ENCODE measurements around the gene ARHGEF25.
A peak's percentile ranks its signal among the peaks of the same experiment; 100 is the strongest.
"Not testable (repeated sequence)": the region's sequence is repeated elsewhere in the genome, so short reads cannot be mapped to it uniquely, and the experiment has no call there.

The ARHGEF25 gene

GRCh38 chr12:57586128-57586527, 25.1 kb upstream of the ARHGEF25 start:
- no peak for DNase-seq (ENCODE audit: low spot score)

GRCh38 chr12:57586832-57587429, 24.3 kb upstream of the ARHGEF25 start:
- no peak for DNase-seq (ENCODE audit: low spot score)

GRCh38 chr12:57588951-57589610, 22.2 kb upstream of the ARHGEF25 start:
- DNase-seq (ENCODE audit: low spot score), result not testable (repeated sequence)

- DNase-seq (ENCODE audit: low spot score), result no peak
Measured at GRCh38 chr12:57590479-57590863, 20.8 kb upstream of the ARHGEF25 start.

- DNase-seq (ENCODE audit: low spot score), result peak; percentile 89
Measured at GRCh38 chr12:57590864-57591781, 20.1 kb upstream of the ARHGEF25 start, which contains the start of gene PIP4K2C. Gene PIP4K2C, plus strand, starts transcription at chr12:57591192. Its CDS starts 98 bp downstream, at chr12:57591290.

DNA sequence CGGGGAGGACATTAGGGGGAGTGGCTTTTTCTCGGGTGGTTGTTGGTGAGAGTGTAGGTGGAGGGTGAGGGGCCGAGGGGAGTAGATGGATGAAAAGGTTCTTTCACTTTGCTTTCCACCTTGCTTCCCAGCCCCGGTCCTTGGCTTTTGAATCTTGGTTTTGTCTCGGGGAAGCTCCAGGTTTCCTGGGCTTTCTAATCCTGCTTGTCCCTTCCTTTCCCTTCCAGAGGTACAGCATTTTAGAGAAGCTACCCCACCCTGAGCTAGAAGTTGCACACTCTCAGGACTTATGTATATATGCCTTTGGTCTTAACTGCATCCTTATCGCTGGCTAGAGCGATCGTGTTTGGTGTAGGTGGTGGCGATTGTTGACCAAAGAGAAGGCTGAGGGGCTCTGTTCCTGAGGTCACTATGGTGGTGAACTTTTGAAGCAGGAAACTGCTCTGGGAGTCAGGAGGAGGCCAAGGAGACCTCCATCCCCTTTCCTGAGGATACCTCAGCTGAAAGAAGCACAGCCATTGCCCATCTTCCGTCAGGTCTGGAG, 19.4 kb upstream of the ARHGEF25 start:
- DNase-seq (ENCODE audit: low spot score), result peak; percentile 53

DNA sequence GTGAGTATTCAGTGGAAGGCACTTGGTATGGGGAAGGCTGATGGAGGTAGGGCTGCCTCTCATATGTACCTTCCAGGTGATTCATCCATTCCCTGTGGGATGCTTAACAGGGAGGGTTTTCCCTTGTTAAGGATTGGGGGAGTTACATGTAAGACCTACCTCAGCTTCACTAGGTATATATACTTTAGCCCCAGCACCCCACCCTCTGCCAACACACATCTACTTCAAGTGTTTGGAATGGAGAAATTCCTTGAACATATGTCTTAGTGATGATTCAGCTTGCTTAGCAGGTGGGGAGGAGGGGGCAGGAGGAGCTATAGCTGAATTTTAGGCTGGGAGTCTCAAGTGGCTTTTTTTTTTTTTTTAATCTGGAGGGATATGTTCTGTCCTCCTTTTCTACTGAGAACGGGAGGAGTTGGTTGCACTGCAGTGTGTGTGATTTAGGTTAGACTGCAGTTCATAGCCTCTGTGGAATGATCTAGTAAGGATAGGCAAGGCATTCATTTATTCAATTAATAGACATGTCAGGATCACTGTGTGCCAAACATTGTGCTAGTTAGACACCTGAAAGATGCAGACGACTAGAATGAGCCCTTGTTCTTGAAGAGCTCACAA, 18.6 kb upstream of the ARHGEF25 start:
- no peak for DNase-seq (ENCODE audit: low spot score)

GRCh38 chr12:57593187-57593586, 18.0 kb upstream of the ARHGEF25 start:
- no peak for DNase-seq (ENCODE audit: low spot score)

DNA sequence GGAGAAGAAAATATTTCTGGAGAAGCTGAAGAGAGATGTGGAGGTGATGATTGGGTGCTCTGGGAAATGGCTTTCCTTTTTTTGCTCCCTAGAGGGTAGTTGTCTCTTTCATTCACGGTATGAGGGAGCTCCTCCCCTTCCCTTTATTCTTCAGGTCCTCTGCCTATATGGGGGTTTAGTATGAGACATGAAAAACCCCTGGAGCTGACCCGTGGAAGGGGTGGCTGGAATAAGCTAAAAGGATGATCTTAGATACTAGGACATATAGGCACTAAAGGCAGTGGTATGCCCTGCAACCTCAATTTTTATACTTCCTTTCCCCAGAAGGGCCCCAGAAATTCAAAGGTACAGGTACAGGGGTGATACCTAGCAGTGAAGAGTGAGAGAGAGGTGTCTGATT, 10.8 kb upstream of the ARHGEF25 start:
- DNase-seq (ENCODE audit: low spot score), result no peak

DNA sequence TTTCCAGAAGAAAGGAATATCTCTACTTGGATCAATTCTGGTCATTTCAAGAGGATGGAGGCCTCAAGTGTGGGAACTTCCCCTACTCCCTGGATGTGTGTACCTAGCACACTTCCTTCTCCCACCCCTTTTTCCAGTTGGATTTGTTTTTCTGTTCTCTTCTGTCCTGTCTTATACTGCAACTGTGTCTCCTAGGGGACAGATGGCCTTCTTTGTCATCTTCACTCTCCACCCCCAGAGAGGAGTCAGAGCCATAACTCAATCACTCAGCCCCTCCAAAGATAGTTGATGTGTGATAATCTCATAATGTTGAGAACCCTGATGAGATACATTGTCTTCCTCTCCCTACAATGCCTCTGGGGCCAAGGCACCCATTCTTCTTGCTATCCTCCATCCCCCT, 8.7 kb upstream of the ARHGEF25 start:
- no peak for DNase-seq (ENCODE audit: low spot score)

DNA sequence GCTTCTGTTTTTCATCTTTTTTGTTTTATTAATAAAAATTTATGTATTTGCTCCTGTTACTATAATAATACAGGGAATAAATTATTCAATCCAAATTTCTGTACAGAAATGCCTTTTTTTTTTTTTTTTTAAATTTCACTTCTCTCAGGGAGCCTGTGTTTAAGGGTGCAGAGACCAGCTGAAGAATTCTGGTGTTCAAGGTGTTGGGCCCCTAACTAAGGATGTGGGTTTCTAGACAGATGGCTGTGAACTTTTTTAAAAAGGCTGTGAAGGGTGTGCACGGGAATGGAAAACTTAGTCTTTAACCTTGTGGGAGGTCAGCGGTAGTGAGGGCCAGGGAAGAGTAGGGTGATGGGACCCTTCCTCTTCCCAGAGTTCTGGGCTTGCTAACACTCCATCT, 7.9 kb upstream of the ARHGEF25 start:
- DNase-seq (ENCODE audit: low spot score), result no peak

- DNase-seq (ENCODE audit: low spot score), result no peak
Measured at GRCh38 chr12:57603815-57604453, 7.3 kb upstream of the ARHGEF25 start.

DNA sequence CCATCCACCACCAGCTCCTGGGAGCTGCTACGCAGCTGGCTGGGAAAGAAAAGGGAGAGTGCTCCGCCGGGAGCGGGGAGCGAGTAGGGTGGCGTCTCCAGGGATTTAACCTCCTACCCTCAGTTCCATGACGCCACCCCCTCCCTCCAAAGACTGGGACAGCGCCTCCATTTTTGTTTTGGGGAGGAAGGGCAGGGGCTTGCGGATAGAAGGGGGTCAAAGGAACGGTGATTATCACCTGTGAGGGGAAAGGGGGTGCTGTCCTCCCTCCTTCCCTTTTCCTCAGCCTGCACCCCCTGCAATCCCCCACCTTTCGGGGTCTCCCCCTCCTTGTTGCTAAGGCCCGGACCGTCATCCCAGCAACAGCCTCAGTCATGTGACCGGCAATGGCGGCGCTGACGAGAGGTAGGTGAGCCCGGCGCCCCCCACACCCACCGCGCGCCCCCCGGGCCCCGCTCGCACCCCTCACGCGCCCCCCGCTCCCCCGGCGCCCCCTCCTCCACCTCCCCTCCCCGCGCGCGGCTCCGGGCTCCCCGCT, 6.7 kb upstream of the ARHGEF25 start, which contains the start of gene DTX3:
TSS of gene DTX3 (plus strand) at position 371 of the 538 bp plus-strand sequence. CDS start 1,694 bp downstream, outside the sequence.
- DNase-seq (ENCODE audit: low spot score), result no peak

DNA sequence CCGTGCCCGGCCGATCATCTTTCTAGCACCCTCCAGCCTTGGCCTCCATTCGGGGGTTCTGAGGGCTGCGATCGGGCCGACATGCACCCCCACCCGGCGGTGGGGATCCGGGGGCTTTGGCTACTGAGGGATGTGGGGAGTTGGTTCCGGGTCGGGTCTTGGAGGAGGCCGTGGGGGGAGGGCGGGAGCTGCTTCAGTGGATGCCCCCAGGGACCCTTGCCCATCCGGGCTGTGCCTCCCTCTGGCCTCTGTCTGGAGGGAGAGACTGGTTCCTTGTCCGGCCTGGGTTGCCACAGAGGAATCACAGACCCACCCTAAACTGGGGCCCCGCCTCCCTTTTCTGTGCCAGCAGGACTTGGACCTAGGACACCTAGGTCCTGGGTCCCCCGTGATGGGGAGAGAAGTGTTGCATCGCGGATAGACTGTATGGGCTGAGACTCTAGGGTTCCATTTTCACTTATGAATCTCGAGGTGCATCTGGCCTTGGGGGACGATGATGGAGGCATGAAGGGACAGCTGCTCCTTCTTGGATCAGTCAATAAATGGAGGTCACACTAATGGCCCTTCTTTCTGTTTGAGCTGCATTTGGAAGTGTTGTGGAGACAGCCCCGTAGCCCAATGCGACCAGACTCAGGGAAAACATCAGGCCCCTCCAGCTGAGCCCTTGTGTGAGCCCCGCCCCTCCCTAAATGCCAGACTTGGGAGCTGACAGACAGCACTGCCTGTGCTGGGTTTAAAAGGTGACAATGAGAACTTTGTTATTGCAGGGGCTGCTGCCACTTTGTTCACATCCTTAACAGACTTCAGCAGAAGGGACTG, 6.0 kb upstream of the ARHGEF25 start:
- no peak for DNase-seq (ENCODE audit: low spot score)

- DNase-seq (ENCODE audit: low spot score), result no peak
Measured at GRCh38 chr12:57605811-57606311, 5.4 kb upstream of the ARHGEF25 start.

GRCh38 chr12:57606399-57606798, 4.8 kb upstream of the ARHGEF25 start:
- no peak for DNase-seq (ENCODE audit: low spot score)

DNA sequence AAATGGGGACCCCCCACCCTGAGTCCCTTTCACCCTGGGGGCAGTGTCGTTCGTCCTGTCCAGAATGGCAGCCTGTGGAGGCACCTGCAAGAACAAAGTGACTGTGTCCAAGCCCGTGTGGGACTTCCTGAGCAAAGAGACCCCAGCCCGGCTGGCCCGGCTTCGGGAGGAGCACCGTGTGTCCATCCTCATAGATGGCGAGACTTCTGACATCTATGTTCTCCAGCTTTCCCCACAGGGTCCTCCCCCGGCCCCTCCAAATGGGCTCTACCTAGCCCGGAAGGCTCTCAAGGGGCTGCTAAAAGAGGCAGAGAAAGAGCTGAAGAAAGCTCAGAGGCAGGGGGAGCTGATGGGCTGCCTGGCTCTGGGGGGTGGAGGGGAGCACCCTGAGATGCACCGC, 4.4 kb upstream of the ARHGEF25 start:
- DNase-seq (ENCODE audit: low spot score), result no peak

DNA sequence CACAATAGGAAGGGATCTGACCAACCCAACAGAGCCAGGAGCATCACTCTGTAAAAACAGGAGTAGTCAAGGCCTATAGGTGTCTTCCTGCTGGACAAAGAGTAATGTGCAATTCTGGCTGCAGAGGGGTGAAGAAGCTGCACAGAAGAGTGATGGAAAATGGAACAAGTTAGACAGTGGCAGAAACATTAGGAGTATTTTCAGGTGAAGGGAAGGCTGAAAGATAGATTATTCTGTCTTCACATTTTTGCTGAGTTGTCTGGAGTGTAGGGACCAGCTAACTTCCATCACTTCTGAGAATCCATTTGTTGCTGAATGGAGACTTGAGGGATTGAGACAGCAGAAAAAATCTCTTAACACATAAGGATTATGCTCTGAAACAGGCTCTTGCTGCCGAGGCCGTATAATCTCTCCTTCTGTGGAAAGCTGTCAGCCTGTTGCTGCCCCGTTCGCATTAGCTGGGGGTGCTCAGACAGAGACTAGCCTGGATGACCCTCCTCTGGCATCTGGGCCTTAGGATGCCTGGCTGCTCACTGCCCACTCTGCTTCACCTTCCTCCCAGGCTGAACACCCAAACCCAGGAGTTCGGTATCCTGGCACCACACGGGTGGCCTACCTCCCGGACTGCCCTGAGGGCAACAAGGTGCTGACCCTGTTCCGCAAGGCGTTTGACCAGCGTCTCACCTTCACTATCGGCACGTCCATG, 3.1 kb upstream of the ARHGEF25 start:
- DNase-seq (ENCODE audit: low spot score), result no peak

- no peak for DNase-seq (ENCODE audit: low spot score)
Measured at GRCh38 chr12:57609101-57609780, 2.0 kb upstream of the ARHGEF25 start.
